Left lung (tissue), 10 donors: ENCODE data around the gene ACY1. TPM values are rescaled to one million over a fixed set of nuclear protein-coding genes. Genes with fewer than 3 reads are reported as not detected.
A peak's percentile ranks its signal among the peaks of the same experiment; 100 is the strongest.

Experiments
- ATAC-seq: fragments of 200-7000 bp; cut with Tn5 transposase; one replicate; pipeline ENCODE4 v1.9.1; 2020; ENCODE audit warnings: moderate library complexity
- DNase-seq, 4 donors: peaks; one replicate each; pipeline ENCODE4 v3.0.0-alpha.2; 2013 to 2020
- H3K27ac ChIP-seq, 2 donors: fragments of 200-600 bp; sonication (generic) in 1 of 2; one replicate each; pipeline versions ENCODE4 v1.5.0 to v1.8.0; 2020 to 2021
- H3K27me3 ChIP-seq, 2 donors: fragments of 200-600 bp; sonication (generic) in 1 of 2; one replicate each; pipeline versions ENCODE4 v1.5.0 to v1.8.0; 2020 to 2021
- H3K36me3 ChIP-seq, 2 donors: fragments of 200-600 bp; sonication (generic) in 1 of 2; one replicate each; pipeline versions ENCODE4 v1.5.0 to v1.8.0; 2020 to 2021
- H3K4me1 ChIP-seq, 2 donors: fragments of 200-600 bp; one replicate each; pipeline ENCODE4 v1.8.0; 2021
- H3K4me3 ChIP-seq, 2 donors: fragments of 200-600 bp; sonication (generic) in 1 of 2; one replicate each; pipeline versions ENCODE4 v1.5.0 to v1.8.0; 2020 to 2021; ENCODE audit warnings: mild to moderate bottlenecking in 1 of 2
- H3K9me3 ChIP-seq, 2 donors: fragments of 200-600 bp; sonication (generic) in 1 of 2; one replicate each; pipeline versions ENCODE4 v1.5.0 to v1.8.0; 2020 to 2021
- intact Hi-C, 2 donors: fragments of 100-400 bp; cut with DNase I; formaldehyde crosslinking; loops; one replicate each; pipeline versions ENCODE4 v1.11.2 to v1.14.2; 2022
- polyA plus RNA-seq, 6 donors: library from polyadenylated mRNA; unstranded; fragments of 120-200 nt; gene quantifications; one replicate each; pipeline ENCODE4 v1.2.1, GENCODE V29; 2013; ENCODE audit not compliant: insufficient read length in 6 of 6
- total RNA-seq, 2 donors: library from RNA; stranded (reverse); fragmentation: NEBNext Ultra II Directional; extraction: Animal tissue kit (Norgen Biotek cat#: 25700); gene quantifications; one replicate each; pipeline ENCODE4 v1.2.1, GENCODE V29; 2021
- TF ChIP-seq, protein P1 (sequence below), 2 donors: fragments of 200-600 bp; sonication (generic) in 1 of 2; IDR thresholded peaks; one replicate each; pipeline versions ENCODE4 v1.5.0 to v1.8.0; 2021; ENCODE audit warnings: antibody characterized with exemption in 2 of 2
- donor health status: DM: no; HTN: yes; CAD: no.
- donor health status: DM: no; HTN: no; CAD: no.

ACY1 gene
- total and polyA plus RNA-seq, 8 donors = 29.6 to 42.8 (median 36.9) TPM

DNA sequence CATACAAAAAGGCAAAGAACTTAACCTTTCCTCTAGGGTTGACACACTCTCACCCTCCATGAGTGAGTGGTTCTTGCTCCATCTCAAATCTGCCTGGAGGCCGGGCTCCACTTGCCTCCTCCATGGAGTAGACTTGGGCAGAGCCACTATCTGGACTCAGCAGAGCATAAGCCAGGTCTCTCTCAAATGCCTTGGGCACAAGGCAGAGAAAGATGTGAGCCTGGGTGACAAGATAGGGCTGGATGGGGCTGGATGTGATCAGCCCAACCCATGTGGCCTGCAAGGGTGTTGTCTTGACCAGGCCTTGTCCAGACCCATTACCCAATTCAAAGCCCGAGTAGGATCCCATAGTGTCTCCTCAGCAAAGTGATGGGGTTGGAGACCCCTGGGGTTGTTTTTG lies 16.5 kb downstream of the ACY1 start:
- H3K4me1 ChIP-seq = peaks cover 7 to 22% of the 10 kb centered on the region in 2 donors
- peaks cover 0 to 7% of the 10 kb centered on the region in 2 donors for H3K27me3 ChIP-seq
- DNase-seq (no peak), ATAC-seq (no peak)
- no peaks in the 10 kb centered on the region for H3K9me3 ChIP-seq
- H3K27ac ChIP-seq = no peak overlapping the region
- no peak overlapping the region for H3K4me3 ChIP-seq
- H3K36me3 ChIP-seq = peaks cover 0 to 4% of the 10 kb centered on the region in 2 donors
- intact Hi-C loops = loop anchor here (5.0 to 10.0 kb wide), 3 partner anchors 122 to 145 kb away; no protein-coding TSS in a partner anchor
- TF ChIP-seq, protein P1, sequence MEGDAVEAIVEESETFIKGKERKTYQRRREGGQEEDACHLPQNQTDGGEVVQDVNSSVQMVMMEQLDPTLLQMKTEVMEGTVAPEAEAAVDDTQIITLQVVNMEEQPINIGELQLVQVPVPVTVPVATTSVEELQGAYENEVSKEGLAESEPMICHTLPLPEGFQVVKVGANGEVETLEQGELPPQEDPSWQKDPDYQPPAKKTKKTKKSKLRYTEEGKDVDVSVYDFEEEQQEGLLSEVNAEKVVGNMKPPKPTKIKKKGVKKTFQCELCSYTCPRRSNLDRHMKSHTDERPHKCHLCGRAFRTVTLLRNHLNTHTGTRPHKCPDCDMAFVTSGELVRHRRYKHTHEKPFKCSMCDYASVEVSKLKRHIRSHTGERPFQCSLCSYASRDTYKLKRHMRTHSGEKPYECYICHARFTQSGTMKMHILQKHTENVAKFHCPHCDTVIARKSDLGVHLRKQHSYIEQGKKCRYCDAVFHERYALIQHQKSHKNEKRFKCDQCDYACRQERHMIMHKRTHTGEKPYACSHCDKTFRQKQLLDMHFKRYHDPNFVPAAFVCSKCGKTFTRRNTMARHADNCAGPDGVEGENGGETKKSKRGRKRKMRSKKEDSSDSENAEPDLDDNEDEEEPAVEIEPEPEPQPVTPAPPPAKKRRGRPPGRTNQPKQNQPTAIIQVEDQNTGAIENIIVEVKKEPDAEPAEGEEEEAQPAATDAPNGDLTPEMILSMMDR (IDR thresholded peaks at IDR 0.05) = no peak

DNA sequence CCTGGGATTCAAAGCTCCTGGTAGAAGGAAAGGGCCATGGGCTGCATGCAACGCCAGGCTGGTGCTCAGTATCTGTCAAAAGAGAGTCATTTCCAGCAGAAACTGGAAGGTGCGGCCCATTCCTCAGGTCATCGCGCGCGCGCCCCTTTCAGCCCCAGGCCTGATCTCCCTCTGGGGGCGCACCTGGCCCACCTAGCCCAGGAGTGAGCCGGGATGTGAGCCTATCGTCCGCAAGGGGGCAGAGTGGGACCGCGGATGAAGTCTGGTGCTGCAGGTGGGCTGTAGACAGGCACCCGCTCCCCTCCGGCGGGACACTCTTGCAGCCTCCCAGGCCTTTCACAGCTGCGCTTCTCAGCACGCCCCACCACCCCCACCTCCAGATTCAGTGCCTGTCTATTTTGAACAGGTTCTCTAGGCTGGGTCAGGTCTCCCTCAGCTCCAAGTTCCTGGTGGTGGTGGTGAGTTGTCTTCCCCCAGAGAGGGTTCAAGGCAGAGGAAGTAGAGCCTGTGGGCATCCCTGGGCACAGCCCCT lies 18.2 kb downstream of the ACY1 start:
- no peak overlapping the region for H3K27ac ChIP-seq
- ATAC-seq (peak; percentile 79), DNase-seq (peak; percentile 55 to 91 (median 74))
- H3K9me3 ChIP-seq = no peaks in the 10 kb centered on the region
- TF ChIP-seq, protein P1 (IDR thresholded peaks at IDR 0.05) = peak; percentile 85 to 88
- H3K4me1 ChIP-seq = peaks cover 13 to 31% of the 10 kb centered on the region in 2 donors
- no peak overlapping the region for H3K4me3 ChIP-seq
- no peaks in the 10 kb centered on the region for H3K36me3 ChIP-seq
- peaks cover 0 to 7% of the 10 kb centered on the region in 2 donors for H3K27me3 ChIP-seq
- intact Hi-C loops = loop anchor here (5.0 to 10.0 kb wide), 3 partner anchors 121 to 143 kb away; no protein-coding TSS in a partner anchor

DNA sequence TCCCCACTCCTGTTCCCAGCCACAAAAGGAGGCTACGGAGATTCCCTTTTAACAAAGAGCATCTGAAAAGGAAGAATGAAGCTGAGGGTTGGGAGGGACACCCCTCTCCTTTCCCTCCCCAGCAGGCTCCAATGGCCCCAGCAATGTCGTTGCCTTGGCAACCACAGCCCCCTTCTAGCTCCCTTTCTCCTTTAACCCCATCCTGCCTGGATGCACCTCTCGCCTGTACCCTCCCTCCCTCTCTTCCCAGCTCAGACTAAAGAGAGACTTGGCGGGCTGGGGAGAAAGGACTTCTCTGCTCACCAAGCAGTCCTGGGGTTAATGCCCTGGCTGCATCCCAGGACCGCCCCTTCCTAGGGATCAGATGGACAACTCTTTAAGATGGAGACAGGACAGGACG lies 19.4 kb downstream of the ACY1 start:
- no peak overlapping the region for H3K4me3 ChIP-seq
- peaks cover 13 to 31% of the 10 kb centered on the region in 2 donors for H3K4me1 ChIP-seq
- H3K36me3 ChIP-seq = no peaks in the 10 kb centered on the region
- H3K27ac ChIP-seq = no peak overlapping the region
- DNase-seq (no peak), ATAC-seq (no peak)
- TF ChIP-seq, protein P1 (IDR thresholded peaks at IDR 0.05) = no peak
- H3K27me3 ChIP-seq = peaks cover 0 to 7% of the 10 kb centered on the region in 2 donors
- intact Hi-C loops = loop anchor here (5.0 to 10.0 kb wide), 3 partner anchors 120 to 142 kb away; no protein-coding TSS in a partner anchor
- H3K9me3 ChIP-seq = no peaks in the 10 kb centered on the region

DNA sequence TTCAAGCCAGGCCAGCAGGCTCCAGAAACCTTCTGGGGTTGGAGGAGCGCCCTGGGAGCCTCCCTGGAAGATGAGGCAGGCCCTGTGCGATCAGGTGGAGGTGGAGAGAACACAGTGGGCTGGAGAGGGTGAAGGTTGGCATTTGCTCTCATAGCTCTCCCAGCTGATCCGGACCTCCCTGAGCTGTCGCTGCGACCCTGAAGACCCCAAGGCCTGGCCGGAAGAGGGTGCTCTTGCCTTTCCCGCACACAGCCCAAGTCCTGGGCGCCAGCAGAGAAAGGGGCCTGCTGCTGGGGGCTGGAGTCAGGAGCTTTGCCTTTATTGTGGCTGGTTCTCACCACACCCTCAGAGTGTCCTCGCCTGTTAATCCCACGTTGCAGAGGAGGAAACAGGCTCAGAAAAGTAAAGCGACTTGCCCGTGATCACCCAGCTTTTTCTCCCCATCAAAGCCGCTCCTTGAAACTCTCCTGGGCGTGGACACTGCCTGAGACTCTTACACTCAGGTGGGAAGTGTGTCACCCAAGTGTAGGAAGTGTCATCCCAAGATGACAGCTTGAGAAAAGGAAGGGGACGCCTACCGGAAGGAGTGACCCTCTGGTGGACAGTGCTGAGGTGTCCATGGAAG lies 20.9 kb downstream of the ACY1 start:
- Histone ChIP-seq H3K27ac (no peak overlapping the region), H3K27me3 (no peaks in the 10 kb centered on the region), H3K9me3 (no peaks in the 10 kb centered on the region), H3K4me3 (no peak overlapping the region), H3K4me1 (peaks cover 13 to 31% of the 10 kb centered on the region in 2 donors), H3K36me3 (no peaks in the 10 kb centered on the region)
- DNase-seq (peak in 3 of 4 donors; percentile 42 to 62 (median 59)), ATAC-seq (peak; percentile 30)
- TF ChIP-seq, protein P1 (IDR thresholded peaks at IDR 0.05) = no peak
- intact Hi-C loops = loop anchor here (5.0 to 10.0 kb wide), 3 partner anchors 118 to 141 kb away; no protein-coding TSS in a partner anchor

DNA sequence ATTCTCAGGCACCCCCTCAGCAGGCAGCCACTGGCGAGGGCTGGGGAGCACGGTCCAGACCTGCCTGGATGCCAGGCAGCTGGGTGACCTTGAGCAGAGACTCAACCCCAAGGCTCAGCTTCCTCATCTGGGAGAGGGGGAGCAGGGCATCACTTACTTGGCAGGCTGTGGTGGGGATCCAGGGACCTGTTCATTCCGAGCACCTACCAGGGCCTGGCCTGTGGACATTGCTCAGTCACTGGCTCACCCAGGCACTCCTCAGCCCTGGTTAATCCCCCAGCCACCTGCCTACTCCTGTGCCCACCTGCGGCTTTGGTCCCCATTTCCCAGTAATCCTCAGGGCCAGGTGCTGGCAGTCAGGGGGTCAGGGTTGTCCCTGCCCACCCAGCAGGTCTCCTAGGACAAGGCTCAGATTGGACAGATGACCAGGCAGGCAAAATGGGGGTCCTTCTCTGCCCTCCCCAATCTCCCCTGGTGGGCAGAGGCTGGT lies 21.6 kb downstream of the ACY1 start:
- no peaks in the 10 kb centered on the region for H3K27me3 ChIP-seq
- no peak for ATAC-seq
- H3K27ac ChIP-seq = peak overlapping the region in 1 of 2 donors; percentile 6
- H3K9me3 ChIP-seq = no peaks in the 10 kb centered on the region
- DNase-seq = peak in 1 of 4 donors; percentile 42
- H3K4me1 ChIP-seq = peaks cover 13 to 31% of the 10 kb centered on the region in 2 donors
- H3K36me3 ChIP-seq = no peaks in the 10 kb centered on the region
- intact Hi-C loops = loop anchor here (5.0 to 10.0 kb wide), 3 partner anchors 117 to 140 kb away; no protein-coding TSS in a partner anchor
- H3K4me3 ChIP-seq = no peak overlapping the region
- TF ChIP-seq, protein P1 (IDR thresholded peaks at IDR 0.05) = no peak
